HuH-7.5 (cell line): ENCODE measurements around the gene PLEKHA6.
"Not testable (repeated sequence)": the region's sequence is repeated elsewhere in the genome, so short reads cannot be mapped to it uniquely, and the experiment has no call there.

Experiments
- DNase-seq: peaks from one replicate; pipeline ENCODE4 v3.0.0; 2011; ENCODE audit warnings: low spot score

PLEKHA6 gene

DNA sequence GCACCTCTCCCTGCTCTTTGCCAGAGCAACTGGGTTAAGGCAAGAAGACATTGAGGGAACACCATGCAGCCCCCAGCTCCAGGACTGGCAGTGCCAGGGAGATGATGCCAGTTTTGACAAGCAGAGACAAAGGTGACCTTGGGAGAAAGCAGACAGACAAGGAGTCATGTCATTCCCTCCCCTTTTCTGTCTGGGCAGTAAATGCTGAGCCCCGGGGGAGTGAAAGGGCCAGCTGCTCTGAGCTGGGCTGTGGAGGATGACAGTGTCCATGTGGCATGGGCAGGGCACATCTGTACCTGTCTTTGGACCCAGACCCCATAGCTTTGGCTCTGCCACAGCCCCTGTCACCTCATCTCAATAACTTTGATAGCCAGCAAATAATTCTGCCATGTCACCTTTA is 24.2 kb downstream of the PLEKHA6 start:
- DNase-seq: no peak

DNA sequence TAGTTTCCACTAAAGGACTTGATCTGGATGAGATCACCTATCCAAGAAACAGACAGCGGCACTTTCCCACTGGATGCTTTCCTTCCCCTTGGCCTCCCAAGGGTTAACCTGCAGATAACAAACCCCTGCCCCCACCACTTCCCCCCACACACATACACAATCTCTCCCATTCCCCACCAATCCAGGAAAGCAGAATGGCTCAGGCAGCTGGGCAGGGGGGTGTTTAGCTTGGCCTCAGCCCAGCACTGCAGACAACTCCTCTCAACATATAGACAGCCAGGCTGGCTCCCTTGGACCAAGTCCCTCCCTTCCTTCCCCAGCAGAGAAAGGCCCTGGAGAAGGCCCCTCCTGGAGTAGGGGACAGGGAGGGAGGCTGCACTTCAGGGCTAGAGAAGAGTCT is 24.6 kb downstream of the PLEKHA6 start:
- DNase-seq: no peak

DNA sequence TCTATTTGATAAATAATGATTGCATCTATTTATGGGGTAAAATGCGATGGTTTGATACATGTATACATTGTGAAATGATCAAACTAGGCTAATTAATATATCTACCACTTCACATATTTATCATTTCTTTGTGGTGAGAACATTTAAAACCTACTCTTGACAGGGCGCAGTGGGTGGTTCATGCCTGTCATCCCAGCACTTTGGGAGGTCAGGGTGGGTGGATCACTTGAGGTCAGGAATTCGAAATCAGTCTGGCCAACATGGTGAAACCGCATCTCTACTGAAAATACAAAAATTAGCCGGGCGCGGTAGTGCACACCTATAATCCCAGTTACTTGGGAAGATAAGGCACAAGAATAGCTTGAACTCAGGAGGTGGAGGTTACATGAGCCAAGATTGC is 25.3 kb downstream of the PLEKHA6 start:
- no peak for DNase-seq

DNA sequence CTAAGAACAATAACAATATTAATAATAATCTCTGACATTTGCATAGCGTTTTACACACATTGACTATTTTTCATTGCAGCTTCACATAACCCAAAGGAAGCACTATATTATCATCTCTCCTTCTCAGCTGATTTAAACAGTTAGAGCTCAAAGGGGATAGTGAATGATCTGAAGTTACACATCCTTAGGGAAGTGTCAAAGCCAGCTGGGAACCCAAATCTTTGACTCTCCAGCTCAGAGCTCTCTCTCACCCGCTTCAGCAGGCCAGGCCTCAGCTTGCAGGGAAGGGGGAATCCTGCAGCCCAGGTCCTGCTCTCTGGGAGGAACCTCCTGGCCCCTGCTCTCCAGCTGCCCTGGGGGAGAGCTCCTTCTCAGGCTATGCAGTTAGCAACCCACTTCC is 26.3 kb downstream of the PLEKHA6 start:
- DNase-seq: no peak

DNA sequence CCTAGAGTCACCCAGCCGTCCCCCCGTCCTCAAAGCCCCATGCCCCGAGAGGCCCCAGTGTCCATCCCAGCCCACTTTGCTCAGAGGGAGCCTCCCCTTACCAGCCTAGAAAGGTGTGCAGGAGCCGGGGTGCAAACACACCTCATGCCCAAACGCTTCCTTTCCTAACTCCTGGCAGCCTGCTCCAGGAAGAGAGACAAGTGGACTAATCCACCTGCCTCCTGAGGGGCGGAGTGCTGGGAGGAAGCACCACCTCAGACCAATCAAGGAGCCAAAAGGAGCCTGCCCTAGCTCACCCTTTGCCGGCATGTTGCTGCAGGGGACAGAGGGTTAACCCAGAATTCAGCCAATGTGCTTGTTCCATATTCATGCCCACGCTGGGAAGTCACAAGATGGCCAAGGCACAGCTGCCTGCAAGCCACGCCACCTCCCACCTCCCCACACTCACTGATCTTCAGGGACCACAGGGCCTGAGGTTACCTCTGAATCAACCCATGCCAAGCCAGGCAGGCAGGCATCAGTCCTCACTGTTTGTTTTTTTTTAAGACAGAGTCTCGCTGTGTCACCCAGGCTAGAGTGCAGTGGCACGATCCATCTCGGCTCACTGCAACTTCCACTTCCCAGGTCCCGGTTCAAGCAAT is 27.8 kb downstream of the PLEKHA6 start:
- DNase-seq: no peak

DNA sequence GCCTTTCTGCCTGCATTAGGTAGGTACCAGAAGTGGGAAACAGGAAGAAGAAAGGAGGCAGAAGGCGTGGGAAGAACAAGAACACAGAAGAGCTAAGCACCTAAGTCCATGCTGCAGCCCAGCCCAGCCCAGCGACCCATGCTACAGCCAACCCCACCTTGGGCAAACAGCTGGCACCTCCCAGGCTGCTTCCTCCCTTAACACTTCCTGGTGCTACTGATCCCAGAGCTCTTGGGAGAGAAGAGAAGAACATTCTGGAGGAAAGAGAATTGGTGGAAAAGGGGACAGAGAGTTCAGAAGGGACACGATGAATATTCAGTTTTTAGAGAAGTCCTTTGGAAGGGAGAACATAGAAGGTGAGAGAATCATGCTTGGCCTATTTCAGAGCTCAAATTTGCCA is 28.5 kb downstream of the PLEKHA6 start:
- DNase-seq: no peak

DNA sequence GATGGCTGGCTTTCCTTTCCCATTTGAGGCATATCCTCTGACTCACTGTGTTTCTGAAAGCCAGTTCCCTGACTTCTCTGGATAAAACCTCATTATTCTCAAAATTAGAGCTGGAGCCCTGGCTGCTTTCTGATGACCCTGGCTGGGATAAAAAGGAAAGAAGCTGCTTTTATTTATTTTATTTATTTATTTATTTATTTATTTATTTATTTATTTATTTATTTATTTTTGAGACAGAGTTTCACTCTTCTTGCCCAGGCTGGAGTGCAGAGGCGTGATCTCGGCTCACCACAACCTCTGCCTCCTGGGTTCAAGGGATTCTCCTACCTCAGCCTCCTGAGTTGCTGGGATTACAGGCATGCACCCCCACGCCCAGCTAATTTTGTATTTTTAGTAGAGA is 31.9 kb downstream of the PLEKHA6 start:
- not testable (repeated sequence) for DNase-seq

DNA sequence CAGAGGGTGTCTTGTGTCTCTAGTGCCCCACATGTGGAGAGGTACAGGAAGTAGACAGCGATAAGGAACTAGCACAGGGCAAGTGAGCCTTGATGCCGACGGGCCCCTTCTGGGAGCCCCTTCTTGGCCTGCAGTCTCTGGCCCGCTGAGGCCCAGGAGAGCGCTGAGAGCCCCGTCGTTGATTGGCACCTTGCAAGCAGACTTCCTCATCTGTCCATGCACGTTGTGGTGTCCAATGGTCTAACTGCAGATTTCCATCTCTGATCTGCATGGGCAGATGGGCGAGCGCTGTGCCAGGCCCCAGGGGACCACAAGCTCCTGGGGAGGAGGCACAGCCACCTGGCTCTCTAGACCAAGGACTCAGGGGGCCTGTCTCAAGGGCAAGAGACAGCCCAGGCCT is 32.4 kb downstream of the PLEKHA6 start:
- no peak for DNase-seq

DNA sequence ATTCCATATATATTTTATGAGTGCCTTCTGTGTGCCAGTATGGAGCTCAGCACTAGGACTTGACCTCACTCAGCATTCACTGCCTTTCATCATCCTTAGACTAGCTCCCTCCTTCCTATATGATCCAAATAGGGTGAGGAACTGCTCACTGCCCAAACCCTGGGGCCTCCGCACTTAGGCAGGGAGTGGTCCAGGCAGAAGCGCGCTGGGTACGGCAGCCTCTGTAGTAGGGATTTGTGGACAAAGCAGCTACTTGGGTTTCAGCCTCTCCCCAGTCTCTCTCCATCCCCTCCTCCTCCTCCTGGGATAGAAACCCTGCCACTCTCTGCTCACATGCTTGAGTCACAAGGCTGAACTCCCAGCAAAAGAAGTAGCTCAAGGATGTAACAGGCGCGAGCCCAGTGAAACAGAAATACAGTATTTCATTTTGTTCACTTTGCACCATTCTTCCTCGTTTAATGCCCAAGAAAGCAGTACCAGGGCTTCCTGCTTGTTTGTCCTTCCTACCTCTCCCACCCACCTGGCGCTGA is 32.9 kb downstream of the PLEKHA6 start:
- no peak for DNase-seq

DNA sequence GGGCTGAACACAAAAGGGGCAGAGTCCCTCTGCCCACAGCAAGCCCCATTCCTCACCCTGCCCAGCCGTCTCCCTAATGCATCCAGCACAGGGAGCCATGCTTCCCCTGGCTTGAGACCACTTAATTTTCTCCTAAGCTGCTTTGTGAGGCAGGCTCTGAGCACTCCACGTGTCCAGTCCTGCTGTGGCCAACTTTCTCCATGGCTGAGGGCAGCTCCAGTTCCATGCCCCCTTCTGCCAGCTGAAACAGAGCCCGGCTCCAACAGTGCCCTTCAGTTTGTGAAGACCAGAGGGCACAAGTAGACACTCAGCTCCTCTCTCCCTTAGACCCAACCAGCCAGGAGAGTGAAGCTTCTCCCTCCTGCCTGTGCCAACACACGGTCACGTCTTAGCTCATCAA is 33.8 kb downstream of the PLEKHA6 start:
- DNase-seq: no peak

DNA sequence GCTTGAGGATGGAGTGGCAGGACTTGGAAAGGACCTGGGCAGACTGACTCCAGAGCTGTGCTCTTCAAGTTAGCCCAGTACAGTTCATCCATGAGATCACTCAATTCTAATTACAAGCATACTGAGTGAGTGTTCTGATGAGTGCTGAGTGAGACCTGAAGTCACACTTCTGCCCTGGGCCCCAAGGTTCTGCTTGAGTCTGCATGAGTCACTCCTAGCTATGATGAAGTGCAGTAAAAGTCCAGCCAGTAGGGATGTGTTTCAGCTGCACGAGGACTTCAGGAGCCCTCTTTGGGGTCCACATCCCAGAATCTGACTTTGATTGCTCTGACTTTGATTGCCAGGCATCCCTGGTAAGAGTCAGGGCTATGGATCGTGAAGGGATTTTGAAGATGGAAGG is 35.8 kb downstream of the PLEKHA6 start:
- no peak for DNase-seq

DNA sequence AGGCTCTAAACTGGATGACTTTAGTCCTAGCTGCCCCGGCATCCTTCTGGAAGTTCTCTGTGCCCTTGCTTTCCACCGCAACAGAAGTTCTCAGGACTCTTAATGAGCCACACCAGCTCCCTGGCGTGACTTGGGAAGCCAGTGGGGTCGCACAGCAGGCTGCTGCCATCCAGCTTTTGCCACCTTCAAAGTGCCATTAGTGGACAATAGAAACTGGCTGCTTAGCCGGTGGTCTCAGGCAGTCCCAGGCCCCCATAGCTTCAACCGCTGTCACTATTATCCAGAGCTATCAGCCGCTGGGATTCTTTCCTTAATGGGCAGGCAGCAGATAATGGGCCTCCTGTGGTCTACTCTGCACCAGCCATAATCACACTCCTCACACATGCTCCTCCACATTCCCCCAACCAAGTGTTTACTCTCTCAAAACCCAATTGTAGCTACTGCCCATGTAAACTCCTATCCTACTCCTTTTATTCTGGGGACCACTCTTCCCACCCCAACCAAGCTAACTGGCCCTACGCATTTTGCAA is 37.3 kb downstream of the PLEKHA6 start:
- DNase-seq: no peak

DNA sequence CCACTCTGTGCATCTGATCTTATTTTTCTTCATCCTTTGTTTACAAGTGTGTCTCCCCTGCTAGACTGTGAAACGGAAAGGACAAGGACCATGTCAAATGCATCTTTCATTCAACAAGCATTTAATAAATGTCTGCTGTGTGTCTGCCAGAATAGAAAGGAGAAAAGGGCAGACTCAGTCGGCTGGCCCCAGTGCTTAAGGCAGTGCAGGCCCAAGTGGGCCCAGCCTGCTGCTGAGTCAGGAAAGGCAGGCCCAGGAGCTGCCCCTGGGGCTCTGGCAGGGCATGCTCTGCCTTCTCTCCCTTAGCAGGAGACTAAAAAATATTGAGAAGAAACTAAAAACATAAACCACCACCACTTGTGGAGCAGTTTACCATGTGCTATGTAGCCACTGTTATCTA is 38.1 kb downstream of the PLEKHA6 start:
- DNase-seq: no peak

DNA sequence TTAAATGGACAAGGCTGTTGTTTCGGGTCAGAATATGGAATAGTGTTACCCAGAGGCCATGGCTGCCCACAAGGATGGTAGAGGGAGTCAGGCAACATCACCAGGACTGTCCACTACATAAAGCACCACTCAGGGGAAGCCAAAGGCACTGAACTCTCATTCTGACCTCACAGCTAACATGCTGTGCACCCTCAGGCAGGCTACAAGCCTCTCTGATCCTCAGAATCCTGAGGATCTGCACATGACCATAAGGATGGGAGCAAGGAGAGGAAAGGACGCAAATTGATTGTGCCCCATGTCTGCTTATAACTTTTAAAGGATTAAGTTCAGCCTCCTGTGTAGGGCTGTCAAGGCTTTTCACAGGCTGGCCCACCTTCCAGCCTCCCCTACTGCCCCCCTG is 38.7 kb downstream of the PLEKHA6 start:
- no peak for DNase-seq

DNA sequence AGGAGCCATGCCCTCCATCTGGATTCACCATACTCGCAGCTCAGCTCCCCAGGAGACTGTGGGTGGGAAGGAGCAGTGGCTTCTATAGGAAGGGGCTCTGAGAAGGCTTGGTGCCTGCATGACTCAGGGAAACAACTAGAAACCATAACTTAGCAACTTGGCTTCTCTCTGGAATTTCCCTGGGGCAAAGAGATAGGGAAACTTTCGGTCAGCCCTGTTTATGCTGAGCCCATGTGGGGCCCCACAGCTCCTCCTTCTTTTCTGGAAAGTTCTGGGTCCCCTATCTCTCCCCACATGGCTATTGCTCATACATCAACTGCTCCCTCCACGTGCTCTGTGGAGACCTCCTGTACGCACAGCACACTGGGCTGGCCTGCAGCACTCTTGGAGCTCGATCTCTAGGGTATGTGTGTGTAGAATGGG is 39.3 kb downstream of the PLEKHA6 start:
- DNase-seq: no peak

DNA sequence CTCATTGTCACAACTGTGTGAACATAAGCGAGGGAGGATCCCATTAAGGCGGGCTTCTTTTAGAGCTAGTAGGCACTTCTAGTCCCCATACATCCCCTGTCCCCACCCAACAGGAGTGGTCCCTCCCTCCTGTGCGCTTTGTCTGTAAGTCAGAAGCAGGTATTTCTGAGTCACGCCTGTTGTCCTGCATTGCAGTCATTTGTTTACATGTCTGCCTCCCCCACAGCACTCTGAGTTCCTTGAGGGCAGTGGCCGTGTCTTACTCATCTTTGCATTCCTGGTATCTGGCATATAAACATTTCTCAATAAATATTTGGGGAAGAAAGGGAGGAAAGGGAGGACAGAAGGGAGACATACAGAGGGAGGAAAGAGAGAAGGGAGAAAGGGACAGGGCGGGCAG is 40.3 kb downstream of the PLEKHA6 start:
- no peak for DNase-seq

DNA sequence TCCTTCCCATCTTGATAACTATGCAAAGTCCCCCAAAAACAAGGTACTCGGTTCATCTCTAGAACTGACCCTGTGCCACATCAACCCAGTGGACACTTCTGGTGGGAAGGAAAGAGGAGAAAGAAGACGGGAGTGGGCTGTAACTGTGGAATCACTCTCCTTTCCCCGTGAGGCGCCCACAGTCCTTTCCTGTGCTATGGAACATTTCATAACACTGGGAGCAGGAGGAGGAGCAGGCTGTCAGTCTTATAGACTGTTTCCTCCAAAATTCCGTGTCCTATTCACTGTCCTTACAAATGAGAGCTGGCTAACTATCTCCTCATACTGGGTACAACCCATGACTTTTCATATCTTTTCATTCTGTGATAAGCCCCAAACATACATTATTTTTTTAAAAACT is 40.7 kb downstream of the PLEKHA6 start:
- no peak for DNase-seq

DNA sequence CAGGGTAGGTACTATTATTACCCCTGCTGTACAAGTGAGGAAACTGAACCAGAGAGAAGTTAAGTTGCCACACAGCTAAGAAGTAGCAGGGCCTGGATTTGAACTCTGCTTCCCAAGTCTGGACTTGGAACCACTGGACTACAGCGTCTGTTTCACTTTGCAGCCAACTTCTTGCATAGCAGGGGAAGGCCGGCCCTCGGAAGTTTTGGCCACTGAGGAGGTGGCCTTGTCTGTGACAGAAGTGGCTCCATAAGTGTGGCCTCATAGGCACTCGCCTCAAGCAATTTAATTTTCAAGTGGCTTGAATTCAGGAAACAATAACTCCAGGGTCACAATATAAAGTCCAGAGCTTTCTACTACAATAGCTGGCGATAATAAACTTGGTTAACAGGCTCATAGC is 41.4 kb downstream of the PLEKHA6 start:
- no peak for DNase-seq

DNA sequence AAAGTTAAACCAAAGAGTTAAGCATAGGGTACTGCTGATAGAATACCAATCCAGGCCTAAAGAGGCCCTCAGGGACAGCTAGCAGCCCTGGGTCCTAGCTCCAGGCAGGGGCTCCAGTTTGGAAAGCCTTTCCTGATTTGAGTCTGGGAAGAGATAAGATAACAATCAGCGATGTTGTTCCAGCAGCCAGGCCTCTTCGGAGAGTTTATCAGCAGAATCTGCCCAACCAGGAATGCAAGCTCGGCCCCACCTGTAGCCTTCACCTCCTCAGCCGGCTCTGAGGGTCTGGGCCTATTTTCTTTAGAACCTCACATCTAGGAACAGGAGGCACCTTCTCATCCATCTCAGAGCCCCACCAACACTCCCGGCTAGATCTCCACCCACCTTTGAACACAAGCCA is 42.6 kb downstream of the PLEKHA6 start:
- no peak for DNase-seq

DNA sequence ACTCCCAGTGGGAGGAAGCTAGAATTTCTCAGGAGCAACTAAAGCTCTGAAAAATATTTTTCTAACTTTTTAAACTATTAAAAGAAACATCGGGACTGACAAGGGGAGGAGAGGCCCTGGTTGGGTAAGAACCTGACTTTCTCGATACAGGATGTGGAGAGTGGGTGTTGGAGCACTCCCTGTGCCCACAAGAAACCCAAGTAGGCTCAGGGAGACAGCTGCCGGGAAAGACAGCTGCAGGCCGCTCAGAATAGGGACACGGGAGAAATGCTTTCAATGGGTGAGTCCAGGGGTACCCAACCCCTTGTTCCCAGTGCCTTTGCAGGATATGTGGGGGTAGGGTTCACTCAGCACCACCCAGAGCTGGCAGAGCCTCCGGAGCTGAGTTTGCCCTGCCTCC is 43.6 kb downstream of the PLEKHA6 start:
- no peak for DNase-seq

DNA sequence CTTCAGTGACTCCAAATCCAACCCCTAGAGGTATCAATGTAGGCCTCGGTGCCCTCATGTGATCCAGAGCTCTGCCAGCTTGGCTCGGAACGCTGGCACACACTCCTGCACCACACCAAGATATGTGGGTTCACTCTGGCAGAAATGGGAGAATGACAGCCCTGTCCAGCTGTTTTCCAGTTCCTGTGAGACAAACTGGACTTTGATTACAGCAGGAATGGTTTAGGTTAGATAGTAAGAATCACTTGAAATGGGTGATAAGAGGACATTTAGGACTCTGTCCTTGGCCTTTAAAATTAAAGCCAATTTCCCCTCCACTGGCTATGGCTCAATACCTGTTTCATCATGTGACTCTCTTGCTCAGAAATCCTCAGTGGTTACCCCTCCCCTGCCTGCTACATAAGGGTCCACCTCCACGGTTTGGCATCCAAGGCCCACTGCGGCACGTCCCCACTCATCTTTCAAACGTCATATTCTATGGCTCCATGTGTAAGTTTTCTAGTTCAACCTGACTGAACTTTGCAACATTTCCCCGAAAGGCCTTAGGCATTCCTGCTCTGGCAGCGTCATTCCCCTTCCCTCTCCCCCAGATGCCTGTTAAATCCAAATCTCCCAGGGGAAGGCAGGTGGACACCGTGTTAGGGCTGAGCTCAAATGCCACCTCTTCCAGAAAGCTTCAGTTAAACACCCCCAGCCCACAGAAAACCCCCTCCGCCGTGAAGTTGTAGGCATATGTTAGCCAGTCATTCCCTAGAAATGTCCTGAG is 44.7 kb downstream of the PLEKHA6 start:
- DNase-seq: no peak

DNA sequence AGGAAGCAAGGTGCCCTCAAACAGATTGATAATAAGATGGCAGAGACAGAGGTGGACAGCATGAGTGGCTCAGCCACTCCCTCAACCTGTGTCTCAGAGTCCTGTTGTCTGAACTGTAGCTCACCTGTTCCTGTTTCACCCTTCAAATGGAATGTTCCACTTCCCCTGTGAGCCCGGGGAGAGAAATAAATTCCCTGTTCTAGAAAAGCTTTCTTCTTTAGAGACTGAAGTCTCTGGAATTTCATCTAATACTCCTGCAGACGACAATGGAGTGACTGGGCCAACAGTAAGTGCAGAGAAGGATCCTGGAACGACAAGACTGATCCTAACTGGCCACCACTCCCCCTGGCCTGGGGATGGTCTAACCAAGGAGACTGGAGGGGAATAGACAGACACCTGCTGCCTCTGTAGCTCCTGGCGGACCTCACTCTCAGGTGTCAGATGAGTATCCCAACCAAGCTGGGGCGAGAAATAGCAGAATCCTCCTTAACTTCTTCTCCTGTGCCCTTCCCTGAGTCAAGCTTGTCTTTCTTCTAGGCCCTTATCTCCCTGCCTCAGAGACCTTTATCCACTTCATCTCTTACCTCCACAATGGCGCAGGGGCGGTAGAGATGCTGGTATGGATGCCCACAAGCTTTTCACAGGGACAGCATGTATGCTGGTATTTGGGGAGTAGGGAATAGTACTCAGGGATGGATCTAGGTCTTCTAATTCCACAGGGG is 45.4 kb downstream of the PLEKHA6 start:
- no peak for DNase-seq

DNA sequence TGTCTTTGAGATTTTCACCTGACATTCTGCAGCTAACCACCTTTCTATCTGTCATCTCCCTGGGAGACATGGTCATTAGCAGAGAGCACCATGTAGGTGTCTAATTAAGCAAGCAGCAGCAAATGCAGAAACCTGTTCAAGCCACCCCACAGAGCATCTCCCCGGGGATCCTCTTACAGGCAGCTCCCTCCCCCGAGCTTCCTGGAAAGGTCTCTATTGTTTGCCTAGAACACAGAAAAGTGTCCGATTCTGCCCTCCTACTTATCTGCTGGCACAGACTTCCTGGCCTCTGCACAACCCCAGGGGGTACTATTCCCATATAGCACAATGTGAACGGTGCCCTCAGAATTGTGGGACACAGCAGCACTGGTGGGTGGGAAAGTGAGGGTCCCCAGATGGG is 46.1 kb downstream of the PLEKHA6 start:
- DNase-seq: no peak
